ENCODE measurements around the gene PPP6R2.

Gene PPP6R2

GRCh38 chr22:50463188-50463900 lies 120.2 kb downstream of the PPP6R2 start:
- peaks cover 4 to 100% of the 10 kb centered on the region in 2 experiments; a peak in 2 of 3 replicates for H3K36me3 ChIP-seq (ENCODE audit: control insufficient read depth in 2 of 2, insufficient read depth in 1 of 2, low read length in 2 of 2)
- TF ChIP-seq ZNF518A (tag by site-specific recombination; conservative IDR thresholded peaks at IDR 0.05; ENCODE audit: low read depth) (no peak), ZNF148 (tag by site-specific recombination; IDR thresholded peaks at IDR 0.05; ENCODE audit: borderline replicate concordance) (no peak), ZNF184 (tag by site-specific recombination; IDR thresholded peaks at IDR 0.05) (no peak), MYNN (tag by site-specific recombination; IDR thresholded peaks at IDR 0.05; ENCODE audit: borderline replicate concordance) (no peak), ZNF350 (tag by site-specific recombination; IDR thresholded peaks at IDR 0.05) (no peak), ZNF121 (tag by site-specific recombination; IDR thresholded peaks at IDR 0.05) (no peak), ATF2 (tag by site-specific recombination; IDR thresholded peaks at IDR 0.05; ENCODE audit: low read depth) (no peak), KLF7 (tag by site-specific recombination; IDR thresholded peaks at IDR 0.05; ENCODE audit: borderline replicate concordance) (no peak), GLIS2 (tag by site-specific recombination; IDR thresholded peaks at IDR 0.05) (no peak)
- CTCF ChIA-PET = interaction anchor here (0.7 to 1.7 kb wide), 3 partner anchors 10 to 305 kb away, joined by 3 to 6 read pairs (median 3); no protein-coding TSS in a partner anchor
- H3K4me1 ChIP-seq (ENCODE audit: control insufficient read depth, insufficient read depth, low read length) = no peaks in the 10 kb centered on the region
- H3K4me3 ChIP-seq (ENCODE audit: low read depth, low read length) = no peak overlapping the region
- H3K9me3 ChIP-seq (ENCODE audit: control insufficient read depth, insufficient read depth, low read depth, low read length) = no peaks in the 10 kb centered on the region
- POLR2A ChIA-PET = no interaction called here
- H3K27ac ChIP-seq (ENCODE audit: extremely low read depth, low read depth, low read length) = no peak overlapping the region

GRCh38 chr22:50464451-50464850 lies 121.3 kb downstream of the PPP6R2 start:
- no peak overlapping the region for H3K27ac ChIP-seq (ENCODE audit: extremely low read depth, low read depth, low read length)
- H3K36me3 ChIP-seq (ENCODE audit: control insufficient read depth in 2 of 2, insufficient read depth in 1 of 2, low read length in 2 of 2) = peaks cover 0 to 98% of the 10 kb centered on the region in 2 experiments; a peak in 2 of 3 replicates
- TF ChIP-seq KLF16 (tag by site-specific recombination; IDR thresholded peaks at IDR 0.05) (no peak), GLI2 (tag by site-specific recombination; IDR thresholded peaks at IDR 0.05; ENCODE audit: borderline replicate concordance, low read depth) (no peak), ZNF114 (tag by site-specific recombination; IDR thresholded peaks at IDR 0.05) (no peak), PRDM10 (tag by site-specific recombination; IDR thresholded peaks at IDR 0.05) (no peak), HIC1 (tag by site-specific recombination; IDR thresholded peaks at IDR 0.05) (0 out of 2 replicates have a peak, but pooled peaks have one; percentile 33), ZNF433 (tag by site-specific recombination; IDR thresholded peaks at IDR 0.05; ENCODE audit: low read depth) (no peak), ZIC2 (tag by site-specific recombination; IDR thresholded peaks at IDR 0.05) (no peak), YY2 (tag by site-specific recombination; IDR thresholded peaks at IDR 0.05) (no peak), ZNF426 (tag by site-specific recombination; IDR thresholded peaks at IDR 0.05) (no peak)

More at GRCh38 chr22:50464451-50464850, 121.3 kb downstream of the PPP6R2 start:
- no peak overlapping the region for H3K4me3 ChIP-seq (ENCODE audit: low read depth, low read length)
- POLR2A ChIA-PET = no interaction called here
- H3K9me3 ChIP-seq (ENCODE audit: control insufficient read depth, insufficient read depth, low read depth, low read length) = no peaks in the 10 kb centered on the region
- CTCF ChIA-PET = no interaction called here
- no peaks in the 10 kb centered on the region for H3K4me1 ChIP-seq (ENCODE audit: control insufficient read depth, insufficient read depth, low read length)
